Calu3 (cell line): ENCODE measurements around the gene FNIP1. TPM values are rescaled to one million over a fixed set of nuclear protein-coding genes. Genes with fewer than 3 reads are reported as not detected.

Source experiments
- BruUV-seq: library from RNA; stranded (reverse); fragments of 400-500 nt; replicated peaks from 2 replicates; lab custom pipeline; 2021; lab: Mats Ljungman, UMichigan
- CTCF ChIA-PET: fragments of 300-600 bp; sonication (Branson Sonifier 250); formaldehyde crosslinking; loops from one replicate; lab custom pipeline; 2022; ENCODE audit warnings: antibody characterized with exemption; lab: Charles Lee
- DNase-seq: peaks from one replicate; pipeline ENCODE4 v3.0.0; 2022
- H3K27ac Mint-ChIP-seq: one replicate; pipeline ENCODE4 v1.8.0; 2022; ENCODE audit warnings: mixed read lengths; ENCODE audit not compliant: unreplicated experiment
- H3K27me3 Mint-ChIP-seq: one replicate; pipeline ENCODE4 v1.8.0; 2022; ENCODE audit warnings: mixed read lengths; ENCODE audit not compliant: unreplicated experiment
- H3K36me3 Mint-ChIP-seq: one replicate; pipeline ENCODE4 v1.8.0; 2022; ENCODE audit warnings: mild to moderate bottlenecking, moderate library complexity, mixed read lengths; ENCODE audit not compliant: insufficient read depth, unreplicated experiment
- H3K4me1 Mint-ChIP-seq: one replicate; pipeline ENCODE4 v1.8.0; 2022; ENCODE audit warnings: mild to moderate bottlenecking, low read depth, mixed read lengths; ENCODE audit not compliant: unreplicated experiment
- H3K4me3 Mint-ChIP-seq: one replicate; pipeline ENCODE4 v1.8.0; 2022; ENCODE audit warnings: mild to moderate bottlenecking, low read depth, moderate library complexity, mixed read lengths; ENCODE audit not compliant: unreplicated experiment
- H3K9me3 Mint-ChIP-seq: one replicate; pipeline ENCODE4 v1.8.0; 2022; ENCODE audit warnings: low read depth, mixed read lengths; ENCODE audit not compliant: unreplicated experiment
- intact Hi-C: fragments of 100-400 bp; cut with micrococcal nuclease; formaldehyde crosslinking; loops from one replicate; pipeline ENCODE4 v1.10.0; 2022; ENCODE audit not compliant: unreplicated experiment
- total RNA-seq: library from RNA; stranded (reverse); gene quantifications from 2 replicates; pipeline ENCODE4 v1.2.3, GENCODE V29; 2022
- TF ChIP-seq, protein P1 (sequence below): fragments of 200-600 bp; IDR thresholded peaks from one replicate; pipeline ENCODE4 v1.8.0; 2022; ENCODE audit warnings: antibody characterized with exemption; ENCODE audit not compliant: unreplicated experiment

Gene FNIP1
- total RNA-seq, 1 experiment from 2014 or later, result 46.0 TPM

DNA sequence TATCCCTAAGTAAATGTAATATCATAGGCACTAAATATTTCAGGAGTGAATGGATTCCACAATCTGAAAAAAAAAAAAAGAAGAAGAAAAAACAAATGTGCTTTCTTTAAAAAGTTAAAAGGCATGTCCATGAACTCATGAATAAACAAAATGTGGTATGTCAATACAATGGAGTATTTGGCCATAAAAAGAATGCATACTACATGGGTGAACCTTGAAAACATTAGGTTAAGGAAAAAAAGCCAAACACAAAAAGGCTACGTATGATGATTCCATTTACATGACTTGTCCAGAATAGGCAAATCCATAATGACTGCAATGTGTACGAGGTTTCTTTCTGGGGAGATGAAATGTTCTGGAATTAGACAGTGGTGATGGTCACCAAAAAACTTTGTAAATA, 45.3 kb downstream of the FNIP1 start:
- intact Hi-C loops, result no loop called here
- H3K4me3 Mint-ChIP-seq, result no peak overlapping the region
- H3K9me3 Mint-ChIP-seq, result no peaks in the 10 kb centered on the region
- H3K27me3 Mint-ChIP-seq, result no peaks in the 10 kb centered on the region
- H3K36me3 Mint-ChIP-seq, result peaks cover 4% of the 10 kb centered on the region
- CTCF ChIA-PET, result no interaction called here
- H3K27ac Mint-ChIP-seq, result no peak overlapping the region
- H3K4me1 Mint-ChIP-seq, result peaks cover 20% of the 10 kb centered on the region
- BruUV-seq, result no TSS peak
- TF ChIP-seq, protein P1, sequence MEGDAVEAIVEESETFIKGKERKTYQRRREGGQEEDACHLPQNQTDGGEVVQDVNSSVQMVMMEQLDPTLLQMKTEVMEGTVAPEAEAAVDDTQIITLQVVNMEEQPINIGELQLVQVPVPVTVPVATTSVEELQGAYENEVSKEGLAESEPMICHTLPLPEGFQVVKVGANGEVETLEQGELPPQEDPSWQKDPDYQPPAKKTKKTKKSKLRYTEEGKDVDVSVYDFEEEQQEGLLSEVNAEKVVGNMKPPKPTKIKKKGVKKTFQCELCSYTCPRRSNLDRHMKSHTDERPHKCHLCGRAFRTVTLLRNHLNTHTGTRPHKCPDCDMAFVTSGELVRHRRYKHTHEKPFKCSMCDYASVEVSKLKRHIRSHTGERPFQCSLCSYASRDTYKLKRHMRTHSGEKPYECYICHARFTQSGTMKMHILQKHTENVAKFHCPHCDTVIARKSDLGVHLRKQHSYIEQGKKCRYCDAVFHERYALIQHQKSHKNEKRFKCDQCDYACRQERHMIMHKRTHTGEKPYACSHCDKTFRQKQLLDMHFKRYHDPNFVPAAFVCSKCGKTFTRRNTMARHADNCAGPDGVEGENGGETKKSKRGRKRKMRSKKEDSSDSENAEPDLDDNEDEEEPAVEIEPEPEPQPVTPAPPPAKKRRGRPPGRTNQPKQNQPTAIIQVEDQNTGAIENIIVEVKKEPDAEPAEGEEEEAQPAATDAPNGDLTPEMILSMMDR, result no peak
- no peak for DNase-seq

DNA sequence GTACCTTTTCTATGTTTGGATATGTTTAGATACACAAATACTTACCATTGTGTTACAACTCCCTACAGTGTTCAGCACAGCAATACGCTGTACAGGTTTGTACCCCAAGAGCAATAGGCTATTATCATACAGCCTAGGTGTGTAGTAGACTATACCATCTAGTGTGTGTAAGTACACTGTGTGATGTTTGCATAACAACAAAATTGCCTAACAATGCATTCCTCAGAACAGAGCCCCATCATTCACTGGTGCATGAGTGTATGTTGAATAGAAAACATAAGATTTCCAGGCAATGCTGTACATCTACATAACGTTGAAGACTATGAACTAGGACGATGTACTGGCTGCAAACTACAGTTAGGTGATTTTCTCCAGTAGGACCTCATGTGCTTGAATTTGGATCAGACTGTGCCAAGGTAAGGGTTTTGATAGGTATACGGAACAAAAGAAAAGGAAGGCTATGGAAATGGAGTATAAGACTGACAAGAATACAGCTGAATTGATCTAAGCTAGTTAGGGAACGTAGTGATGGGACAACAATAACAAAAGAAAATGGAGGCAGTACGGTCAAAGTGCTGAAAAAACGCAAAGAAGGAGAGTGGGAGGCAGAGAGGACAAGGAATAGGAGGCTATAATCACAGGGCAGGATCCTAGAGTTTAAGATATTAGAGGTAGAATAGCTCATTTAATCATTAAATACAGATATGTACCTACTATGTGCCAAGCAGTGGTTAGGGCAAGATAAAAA, 46.9 kb downstream of the FNIP1 start:
- H3K27me3 Mint-ChIP-seq, result no peaks in the 10 kb centered on the region
- BruUV-seq, result no TSS peak
- TF ChIP-seq, protein P1, result no peak
- peaks cover 18% of the 10 kb centered on the region for H3K4me1 Mint-ChIP-seq
- no peak for DNase-seq
- H3K27ac Mint-ChIP-seq, result no peak overlapping the region
- intact Hi-C loops, result no loop called here
- no peak overlapping the region for H3K4me3 Mint-ChIP-seq
- H3K9me3 Mint-ChIP-seq, result no peaks in the 10 kb centered on the region
- H3K36me3 Mint-ChIP-seq, result peaks cover 4% of the 10 kb centered on the region
- CTCF ChIA-PET, result no interaction called here

DNA sequence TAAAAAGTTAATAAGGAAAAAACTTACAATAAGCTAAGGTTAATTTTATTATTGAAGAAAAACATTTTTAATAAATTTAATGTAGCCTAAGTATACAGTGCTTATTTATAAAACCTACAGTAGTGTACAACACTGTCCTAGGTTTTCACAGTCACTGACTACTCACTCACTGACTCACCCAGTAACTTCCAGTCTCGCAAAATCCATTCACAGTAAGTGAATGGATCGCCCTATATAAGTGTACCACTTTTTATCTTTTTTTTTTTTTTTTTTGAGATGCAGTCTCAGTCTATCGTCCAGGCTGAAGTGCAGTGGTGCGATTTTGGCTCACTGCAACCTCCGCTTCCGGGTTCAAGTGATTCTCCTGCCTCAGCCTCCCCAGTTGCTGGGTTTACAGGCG, 47.7 kb downstream of the FNIP1 start:
- Mint-ChIP-seq H3K4me3 (no peak overlapping the region), H3K4me1 (peaks cover 12% of the 10 kb centered on the region), H3K27ac (no peak overlapping the region), H3K9me3 (no peaks in the 10 kb centered on the region), H3K36me3 (peaks cover 5% of the 10 kb centered on the region), H3K27me3 (no peaks in the 10 kb centered on the region)
- BruUV-seq, result no TSS peak
- DNase-seq, result no peak
- TF ChIP-seq, protein P1, result no peak
- CTCF ChIA-PET, result no interaction called here
- intact Hi-C loops, result no loop called here

DNA sequence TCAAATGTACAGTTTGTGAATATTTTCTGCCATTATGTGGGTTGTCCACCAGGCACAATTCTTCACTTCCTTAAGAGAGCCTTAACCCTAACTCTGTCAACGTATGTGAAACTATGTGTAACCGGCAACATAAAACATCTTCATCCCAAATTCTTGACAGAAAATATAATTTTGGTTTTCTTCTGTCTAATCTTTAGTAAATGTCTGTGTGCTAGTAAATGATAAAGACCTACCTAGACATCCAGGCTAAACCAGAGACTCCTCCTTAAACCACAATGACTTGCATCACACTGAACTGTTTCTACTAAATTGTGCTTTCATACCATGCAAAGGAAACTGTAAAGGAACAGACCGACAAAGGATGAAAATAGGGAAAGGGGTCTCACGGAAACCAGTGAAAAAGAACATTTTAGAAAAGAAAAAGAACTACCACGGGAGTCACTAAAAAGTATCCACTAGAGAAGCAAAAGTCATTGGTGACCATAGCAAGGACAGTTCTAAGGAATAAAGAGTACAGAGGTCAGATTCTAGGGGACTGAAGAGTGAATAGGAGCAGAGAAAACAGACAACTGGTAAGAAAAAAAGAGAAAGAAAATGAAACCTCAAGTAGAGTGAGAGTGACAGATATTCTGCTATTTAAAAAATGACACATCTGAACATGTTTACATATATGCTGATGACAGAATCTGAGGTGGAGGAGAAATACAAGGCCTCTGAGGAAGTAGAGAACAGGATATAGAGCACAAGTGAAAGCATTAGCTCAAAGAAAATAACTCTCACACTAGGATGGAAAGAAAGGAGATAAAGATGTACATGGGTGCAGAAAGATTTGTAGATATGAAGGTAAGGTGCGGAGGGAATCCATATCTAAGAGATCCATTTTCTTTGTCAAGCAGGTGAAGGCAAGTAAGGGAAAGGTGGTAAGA, 49.4 kb downstream of the FNIP1 start:
- no peak overlapping the region for H3K4me3 Mint-ChIP-seq
- H3K27me3 Mint-ChIP-seq, result no peaks in the 10 kb centered on the region
- no peaks in the 10 kb centered on the region for H3K9me3 Mint-ChIP-seq
- H3K36me3 Mint-ChIP-seq, result peaks cover 14% of the 10 kb centered on the region
- H3K4me1 Mint-ChIP-seq, result peaks cover 12% of the 10 kb centered on the region
- no TSS peak for BruUV-seq
- no peak overlapping the region for H3K27ac Mint-ChIP-seq
- TF ChIP-seq, protein P1, result no peak
- CTCF ChIA-PET, result interaction anchor here (0.6 kb wide), 1 partner anchor 25 kb away, joined by 3 read pairs; no protein-coding TSS in a partner anchor
- DNase-seq, result no peak
- intact Hi-C loops, result no loop called here
